GM12892 (cell line): ENCODE results near the gene LRMDA.

Experiments used
- POLR2AphosphoS5 ChIP-seq: IDR thresholded peaks from 2 replicates; pipeline ENCODE4 v1.6.1; 2011; ENCODE audit warnings: low read depth, low read length, control low read depth
- TAF1 ChIP-seq: IDR thresholded peaks from 2 replicates; pipeline ENCODE4 v1.6.1; 2011; ENCODE audit warnings: low read depth, mild to moderate bottlenecking, control low read depth, low read length, borderline replicate concordance

DNA sequence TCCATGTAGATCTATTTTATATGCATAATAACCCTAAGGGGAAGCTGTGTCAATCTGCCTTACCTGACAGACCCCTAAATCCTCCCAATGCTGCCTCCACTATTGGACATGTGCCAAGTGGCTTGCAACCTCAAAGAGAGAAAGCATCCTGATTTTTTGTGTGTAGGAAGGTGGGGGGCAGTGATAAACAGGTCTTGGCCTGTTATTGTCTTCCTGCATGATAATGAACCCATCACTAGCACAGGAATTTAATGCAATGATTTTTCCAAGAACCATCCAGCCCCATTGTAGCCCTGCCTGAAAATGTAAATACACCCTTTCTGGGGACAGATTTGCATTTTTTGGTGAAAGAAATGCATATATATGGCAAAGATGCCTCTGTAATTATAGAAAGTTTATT is 850.2 kb downstream of the LRMDA start:
- TF ChIP-seq POLR2AphosphoS5 (no peak), TAF1 (no peak)
